Inferior parietal cortex (tissue), 1 donor: ENCODE measurements around the gene TMEM271.
"Not testable (repeated sequence)": the region's sequence is repeated elsewhere in the genome, so short reads cannot be mapped to it uniquely, and the experiment has no call there.

Source experiments
- DNase-seq: peaks from one replicate; pipeline ENCODE4 v3.0.0-alpha.2; 2016; ENCODE audit errors: extremely low spot score

The TMEM271 gene

DNA sequence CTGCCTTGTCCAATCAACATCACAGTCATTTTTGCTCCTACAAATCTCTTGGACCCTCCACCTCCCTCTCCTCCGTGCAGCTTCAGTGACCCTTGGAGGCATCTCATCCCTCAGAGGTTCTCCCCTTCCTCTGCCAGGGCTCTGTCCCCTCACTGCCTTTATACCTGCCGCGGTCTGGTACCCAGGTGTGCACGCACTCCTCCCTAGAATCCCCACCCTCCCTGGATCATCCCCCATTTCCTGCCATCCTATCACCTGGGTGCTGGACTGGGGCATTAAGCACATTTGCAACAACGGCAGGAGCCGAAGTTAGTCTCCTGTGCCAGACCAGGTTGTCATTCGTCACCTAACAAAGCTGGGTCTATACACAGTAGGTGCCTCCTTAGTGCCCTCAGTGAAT is 10.1 kb downstream of the TMEM271 start:
- DNase-seq = no peak

DNA sequence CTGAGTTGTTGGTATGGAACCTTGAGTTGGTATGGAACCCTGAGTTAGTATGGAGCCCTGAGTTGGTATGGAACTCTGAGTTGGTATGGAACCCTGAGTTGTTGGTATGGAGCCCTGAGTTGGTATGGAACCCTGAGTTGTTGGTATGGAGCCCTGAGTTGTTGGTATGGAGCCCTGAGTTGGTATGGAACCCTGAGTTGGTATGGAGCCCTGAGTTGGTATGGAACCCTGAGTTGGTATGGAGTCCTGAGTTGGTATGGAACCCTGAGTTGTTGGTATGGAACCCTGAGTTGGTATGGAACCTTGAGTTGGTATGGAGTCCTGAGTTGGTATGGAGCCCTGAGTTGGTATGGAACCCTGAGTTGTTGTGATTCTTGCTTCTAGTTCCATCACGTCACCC is 10.5 kb downstream of the TMEM271 start:
- DNase-seq = not testable (repeated sequence)

DNA sequence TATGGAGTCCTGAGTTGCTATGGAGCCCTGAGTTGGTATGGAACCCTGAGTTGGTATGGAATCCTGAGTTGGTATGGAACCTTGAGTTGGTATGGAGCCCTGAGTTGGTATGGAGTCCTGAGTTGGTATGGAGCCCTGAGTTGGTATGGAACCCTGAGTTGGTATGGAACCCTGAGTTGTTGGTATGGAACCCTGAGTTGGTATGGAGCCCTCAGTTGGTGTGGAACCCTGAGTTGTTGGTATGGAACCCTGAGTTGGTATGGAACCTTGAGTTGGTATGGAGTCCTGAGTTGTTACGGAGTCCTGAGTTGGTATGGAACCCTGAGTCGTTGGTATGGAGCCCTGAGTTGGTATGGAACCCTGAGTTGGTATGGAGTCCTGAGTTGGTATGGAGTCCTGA is 13.6 kb downstream of the TMEM271 start:
- DNase-seq = not testable (repeated sequence)

DNA sequence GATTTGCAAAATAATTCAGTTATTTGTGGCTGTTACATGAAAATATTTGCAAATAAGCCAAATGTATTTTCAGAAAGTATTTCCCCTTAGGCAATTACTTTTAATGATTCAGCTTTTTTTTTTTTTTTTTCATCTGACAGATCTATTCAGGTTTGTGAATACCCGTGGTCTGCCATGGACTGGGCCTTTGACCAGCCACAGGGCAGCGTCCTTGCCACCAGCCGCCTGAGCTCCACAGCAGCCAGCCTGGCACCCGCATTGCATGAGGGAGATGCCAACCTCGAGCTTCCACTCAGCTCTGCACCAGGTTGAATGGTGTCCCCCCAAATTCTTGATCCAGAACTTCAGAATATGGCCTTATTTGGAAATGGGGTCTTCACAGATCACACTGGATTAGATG is 14.7 kb downstream of the TMEM271 start:
- DNase-seq = no peak

DNA sequence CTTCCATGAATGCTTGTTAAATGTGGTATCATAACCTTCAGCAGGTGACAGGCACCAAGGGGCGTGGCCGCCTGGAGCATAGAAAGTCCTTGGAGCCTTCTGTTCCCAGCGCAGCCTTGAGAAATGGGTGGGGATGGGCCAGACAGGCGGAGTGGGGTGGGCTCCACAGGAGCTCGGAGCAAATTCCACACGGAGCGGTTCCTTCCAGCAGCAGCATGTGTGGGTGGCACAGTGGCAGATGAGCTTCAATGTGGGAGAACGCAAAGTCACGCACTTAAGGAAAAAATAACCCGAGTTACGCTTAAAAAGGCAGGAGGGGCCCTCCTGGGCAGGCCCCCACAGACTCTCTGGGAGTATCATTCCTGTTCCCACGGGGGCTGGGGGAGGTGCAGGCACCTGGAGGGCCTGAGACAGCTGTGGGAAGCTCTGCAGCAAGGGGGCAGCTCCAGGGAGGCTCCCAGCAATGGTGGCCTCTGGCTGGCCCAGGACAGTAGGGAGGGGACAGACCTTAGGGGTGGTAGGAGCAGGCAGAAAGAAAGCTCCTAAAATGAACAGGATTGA is 15.3 kb downstream of the TMEM271 start:
- no peak for DNase-seq

DNA sequence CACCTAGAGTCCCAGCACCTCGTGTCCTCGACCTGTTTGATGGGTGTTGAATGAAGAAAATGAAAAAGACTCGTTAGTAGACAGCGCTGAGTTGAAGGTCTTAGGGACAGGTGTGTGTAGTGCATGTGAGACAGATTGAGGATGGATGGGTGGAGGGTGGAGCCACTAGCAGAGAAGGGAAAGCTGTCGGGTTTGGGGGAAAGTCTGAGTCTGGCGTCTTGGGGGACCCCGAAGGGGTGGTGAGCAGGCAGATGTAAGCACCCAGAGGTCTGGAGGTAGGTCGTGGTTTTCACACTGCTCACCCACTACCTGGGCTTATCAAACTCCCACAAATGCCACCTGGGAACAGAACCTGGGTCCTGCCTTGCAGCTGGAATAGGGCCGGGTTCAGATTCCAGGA is 16.0 kb downstream of the TMEM271 start:
- no peak for DNase-seq

DNA sequence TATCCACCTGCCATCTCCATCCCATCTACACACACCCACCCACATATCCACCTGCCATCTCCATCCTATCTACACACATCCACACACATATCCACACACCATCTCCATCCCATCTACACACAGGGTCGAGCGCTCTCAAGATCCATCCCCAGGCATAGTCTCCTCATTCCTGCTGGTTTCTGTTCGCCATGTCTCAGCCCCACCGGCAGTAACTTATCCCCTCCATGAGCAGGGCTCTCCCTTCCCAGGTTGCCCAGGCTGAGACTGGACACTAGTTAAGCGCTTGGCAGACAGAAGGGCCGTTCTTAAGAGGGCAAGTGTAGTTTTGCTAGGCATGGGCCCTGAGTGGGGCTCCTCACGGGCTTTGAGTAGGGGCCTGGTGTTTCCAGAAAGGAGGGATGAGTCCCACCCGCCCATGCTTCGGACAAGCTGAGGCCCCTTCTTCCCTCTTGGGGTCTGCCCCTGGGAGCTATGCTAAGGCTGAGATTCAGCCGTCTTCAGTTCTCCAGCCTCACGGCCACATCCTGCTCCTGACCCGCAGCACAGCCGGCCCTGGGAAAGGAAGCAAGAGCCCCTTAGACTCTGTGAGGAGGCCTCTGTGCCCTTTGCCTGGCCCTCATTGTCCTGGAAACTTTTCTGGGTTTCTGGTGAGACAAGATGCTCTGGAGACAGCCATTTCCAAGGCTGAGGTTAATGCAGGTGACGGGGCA is 20.4 kb downstream of the TMEM271 start:
- DNase-seq = no peak

DNA sequence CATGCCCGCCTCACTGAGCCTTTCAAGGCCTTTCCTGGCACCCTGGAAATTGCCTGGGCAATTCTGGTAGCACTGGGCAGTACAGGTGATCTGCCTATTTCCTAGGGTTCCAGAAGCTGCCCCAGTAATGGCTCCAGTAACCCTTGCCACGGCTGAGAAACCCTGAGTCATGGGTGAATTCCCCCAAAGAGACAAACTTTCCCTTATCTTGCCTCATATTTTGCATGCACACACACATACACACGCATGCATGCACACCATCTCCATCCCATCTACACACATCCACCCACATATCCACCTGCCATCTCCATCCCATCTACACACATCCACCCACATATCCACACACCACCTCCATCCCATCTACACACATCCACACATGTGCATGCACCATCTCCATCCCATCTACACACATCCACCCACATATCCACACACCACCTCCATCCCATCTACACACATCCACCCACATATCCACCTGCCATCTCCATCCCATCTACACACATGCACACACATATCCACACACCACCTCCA is 21.2 kb downstream of the TMEM271 start:
- DNase-seq = not testable (repeated sequence)

DNA sequence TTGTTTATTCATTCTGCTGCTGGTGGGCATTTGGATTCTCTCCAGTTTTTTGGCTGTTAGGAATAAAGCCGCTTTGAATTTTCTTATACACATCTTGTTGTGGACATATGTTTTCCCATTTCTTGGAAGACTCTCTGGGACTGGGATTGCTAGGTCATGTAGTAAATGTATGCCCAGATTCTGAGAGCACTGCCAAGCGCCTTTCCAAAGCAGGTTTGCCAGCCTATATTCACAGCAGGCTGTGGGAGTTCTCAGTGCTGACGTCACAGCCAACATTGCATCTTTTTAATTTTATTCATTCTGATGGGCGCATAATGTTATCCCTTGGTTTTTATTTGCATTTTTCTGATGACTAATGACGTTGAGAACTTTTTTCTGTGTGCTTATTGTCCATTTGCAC is 24.1 kb downstream of the TMEM271 start:
- peak; percentile 43 for DNase-seq

DNA sequence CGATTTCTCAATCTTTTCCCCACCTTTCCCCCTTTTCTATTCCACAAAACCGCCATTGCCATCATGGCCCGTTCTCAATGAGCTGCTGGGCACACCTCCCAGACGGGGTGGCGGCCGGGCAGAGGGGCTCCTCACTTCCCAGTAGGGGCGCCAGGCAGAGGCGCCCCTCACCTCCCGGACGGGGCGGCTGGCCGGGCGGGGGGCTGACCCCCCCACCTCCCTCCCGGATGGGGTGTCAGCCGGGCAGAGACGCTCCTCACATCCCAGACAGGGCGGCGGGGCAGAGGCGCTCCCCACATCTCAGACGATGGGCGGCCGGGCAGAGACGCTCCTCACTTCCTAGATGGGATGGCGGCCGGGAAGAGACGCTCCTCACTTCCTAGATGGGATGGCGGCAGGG is 25.8 kb downstream of the TMEM271 start:
- DNase-seq = not testable (repeated sequence)

DNA sequence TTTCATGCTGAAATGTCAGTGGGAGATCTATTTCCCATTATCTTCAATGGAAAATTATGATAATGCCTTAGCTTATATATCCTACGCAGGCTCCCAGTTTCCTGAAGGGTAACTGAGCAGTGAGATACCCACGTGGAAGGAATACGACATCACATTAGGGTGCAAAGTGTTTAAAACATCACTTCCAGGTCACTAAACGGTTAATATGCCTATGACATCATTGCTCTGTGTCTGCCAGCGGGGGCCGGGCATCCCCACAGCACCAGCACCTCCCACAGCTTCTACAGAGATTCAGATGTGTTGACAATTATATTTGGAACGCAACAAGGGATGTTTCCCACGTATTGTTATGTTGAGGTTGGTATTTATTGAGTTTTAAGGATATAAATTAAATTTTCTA is 27.1 kb downstream of the TMEM271 start:
- DNase-seq = no peak

DNA sequence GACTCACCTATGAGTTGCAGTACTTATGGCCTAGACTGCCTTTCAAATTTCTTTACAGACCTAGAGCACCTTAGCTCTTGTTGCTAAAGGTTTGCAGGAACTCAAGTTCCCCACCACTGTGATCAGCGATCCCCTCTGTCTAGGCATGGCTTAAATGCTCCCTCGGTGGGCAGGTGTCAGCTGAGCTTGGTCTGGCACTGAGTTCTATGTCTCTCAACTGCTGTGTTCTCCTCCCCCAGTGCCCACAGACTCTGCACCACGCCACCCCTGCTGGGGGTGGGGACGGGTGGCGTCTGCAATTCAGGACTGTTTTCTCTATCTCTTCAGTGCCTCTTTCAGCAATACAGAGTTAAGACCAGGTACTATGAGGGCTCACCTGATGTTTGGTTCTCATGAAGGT is 30.5 kb downstream of the TMEM271 start:
- DNase-seq = no peak

DNA sequence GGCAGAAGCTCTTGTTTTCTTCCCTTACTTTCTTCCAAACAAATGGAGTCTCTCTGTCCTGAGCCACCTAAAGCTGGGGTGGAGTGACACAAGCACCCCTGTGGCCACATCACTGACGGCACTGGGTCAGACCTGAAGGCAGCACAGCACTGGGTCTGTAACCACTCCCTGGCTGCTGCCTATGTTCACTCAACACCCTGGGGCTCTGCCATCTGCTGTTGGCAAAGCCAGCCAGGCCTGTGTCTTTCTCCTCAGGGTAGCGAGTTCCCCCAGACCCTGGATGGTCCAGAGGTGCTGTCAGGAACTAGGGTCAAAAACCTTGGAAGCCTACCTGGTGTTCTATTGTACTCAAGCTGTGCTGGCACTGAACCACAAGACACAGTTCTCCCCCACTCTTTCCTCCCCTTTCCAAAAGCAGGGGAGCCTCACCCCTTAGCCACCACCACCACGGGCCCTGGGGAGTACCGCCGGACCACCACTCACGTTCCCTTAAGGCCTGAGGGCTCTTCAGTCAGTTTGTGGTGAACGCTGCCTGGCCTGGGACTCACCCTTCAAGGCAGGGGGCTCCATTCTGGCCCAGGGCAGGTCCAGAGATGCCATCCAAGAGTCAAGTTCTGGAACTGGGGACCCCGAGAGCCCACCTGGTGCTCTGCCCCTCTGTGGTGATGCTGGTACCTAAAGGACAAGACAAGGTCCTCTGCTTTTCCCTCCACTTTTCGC is 31.5 kb downstream of the TMEM271 start:
- DNase-seq = no peak

DNA sequence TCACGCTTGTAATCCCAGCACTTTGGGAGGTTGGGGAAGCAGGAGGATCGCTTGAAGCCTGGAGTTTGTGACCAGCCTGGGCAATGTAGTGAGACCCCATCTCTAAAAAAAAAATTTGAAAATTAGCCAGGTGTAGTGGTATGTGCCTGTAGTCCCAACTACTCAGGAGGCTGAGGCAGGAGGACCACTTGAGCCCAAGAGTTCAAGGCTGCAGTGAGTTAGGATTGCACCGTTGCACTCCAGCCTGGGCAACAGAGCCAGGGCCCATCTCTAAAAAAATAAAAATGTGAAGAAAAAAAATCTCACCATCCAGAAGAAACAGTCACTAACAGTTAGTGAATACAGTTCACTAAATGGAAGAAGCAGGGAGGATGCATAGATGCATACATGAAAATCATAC is 34.8 kb downstream of the TMEM271 start:
- no peak for DNase-seq

DNA sequence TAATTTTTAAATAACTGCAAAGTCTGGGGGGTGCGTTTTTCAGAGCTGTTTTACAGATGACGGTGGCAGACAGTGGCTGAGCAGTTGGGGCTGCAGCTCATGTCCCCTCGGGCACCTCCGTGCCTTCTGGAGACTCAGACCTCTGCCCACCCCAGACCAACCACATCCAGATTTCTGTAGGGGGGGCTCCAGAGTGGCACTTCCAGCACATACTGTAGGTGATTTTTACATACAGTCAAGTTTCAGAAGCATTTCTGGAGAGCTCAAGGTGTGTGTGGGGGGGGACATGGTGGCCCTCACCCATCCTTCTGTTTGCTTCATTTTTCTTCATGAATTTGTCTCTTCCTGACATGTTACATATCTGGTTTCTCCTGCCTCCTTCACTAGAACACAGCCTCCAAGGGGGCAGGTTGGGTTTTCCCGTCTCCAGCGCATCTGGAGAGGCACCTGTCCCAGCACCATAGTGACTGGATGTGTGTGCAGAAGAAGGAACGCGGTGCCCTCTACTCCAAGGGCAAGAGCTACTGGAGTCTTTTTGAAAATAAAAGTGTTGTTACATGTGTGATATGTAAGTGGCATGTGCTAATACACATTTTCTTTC is 37.5 kb downstream of the TMEM271 start:
- DNase-seq = no peak

DNA sequence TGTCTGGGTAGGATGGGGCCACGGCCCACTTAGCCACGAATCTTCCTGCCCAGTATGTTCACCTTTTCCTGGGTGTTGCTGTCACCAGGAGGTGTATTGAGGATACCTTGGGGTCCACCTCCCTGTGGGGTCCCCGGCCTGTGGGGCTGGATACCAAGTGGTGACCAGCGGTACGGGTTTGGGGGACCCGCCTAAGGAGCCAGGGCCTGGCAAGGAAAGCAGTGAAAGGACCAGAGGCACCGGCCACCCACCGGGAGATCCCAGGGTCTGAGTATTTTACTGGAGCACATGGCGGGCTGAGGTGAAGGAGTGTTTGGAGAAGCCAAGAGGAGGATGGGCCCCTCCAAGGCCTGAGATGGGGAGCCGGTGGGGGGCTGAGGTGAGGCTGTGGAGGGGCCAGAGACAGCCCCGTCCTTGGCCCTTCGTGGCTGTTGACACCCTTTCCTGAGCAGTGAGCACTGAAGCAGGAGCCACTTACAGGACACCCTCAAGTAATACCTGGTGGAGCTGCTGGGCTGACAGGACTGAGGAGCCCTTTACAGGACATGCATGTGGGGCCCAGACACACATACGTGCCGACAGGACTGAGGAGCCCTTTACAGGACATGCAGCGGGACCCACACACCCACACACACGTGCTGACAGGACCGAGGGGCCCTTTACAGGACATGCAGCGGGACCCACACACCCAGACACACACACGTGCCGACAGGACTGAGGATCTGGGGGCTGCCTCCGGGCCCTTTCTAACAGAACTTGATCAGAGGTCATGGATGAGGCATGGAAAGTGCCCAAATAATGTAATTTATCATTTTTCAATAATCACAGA is 38.4 kb downstream of the TMEM271 start:
- DNase-seq = no peak

DNA sequence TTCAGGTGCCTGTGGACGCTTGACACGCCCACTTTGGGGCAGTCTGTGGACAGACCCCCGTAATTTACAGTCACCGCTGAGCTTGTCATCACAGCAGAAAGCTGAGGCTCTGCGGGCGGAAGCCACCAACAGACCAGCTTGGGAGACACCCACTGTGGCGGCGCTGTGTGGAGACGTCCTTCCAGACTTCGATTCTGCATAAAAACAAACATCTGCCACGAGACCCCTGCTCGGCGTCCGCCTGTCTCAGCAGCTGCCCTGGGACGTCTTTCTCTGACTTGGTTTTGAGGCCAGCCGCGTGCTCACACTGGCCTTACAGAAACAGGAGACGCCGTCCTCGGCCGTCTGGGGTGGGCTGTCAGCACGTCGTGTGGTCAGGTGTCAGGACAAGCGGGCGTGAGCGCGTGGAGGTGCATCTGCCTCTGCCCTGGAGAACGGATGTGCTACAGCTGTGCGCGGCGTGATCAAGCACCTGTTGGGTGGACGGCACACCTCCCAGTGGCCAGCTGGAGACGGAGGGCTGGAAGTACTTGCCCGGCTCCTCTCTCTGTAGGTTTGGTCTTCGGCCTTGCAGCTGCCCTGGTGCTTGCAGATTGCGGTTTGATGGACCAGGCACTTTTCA is 39.6 kb downstream of the TMEM271 start:
- no peak for DNase-seq

DNA sequence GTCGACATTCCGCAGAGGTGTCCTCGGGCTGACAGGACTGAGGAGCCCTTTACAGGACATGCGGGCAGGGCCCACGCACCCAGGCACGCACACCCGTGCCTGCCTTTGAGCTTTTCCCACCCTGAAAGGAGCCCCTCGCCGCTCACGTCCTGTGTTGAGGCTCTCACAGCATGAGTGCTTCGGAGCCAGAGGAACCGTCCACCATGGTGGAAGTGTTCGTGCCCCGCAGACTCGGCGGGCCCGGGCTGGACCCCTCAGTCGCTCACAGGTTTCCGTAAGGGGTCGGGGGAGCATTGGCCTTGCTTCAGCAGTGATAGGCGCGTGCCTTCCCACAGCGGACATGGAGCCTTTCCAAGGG is 40.2 kb downstream of the TMEM271 start:
- no peak for DNase-seq

DNA sequence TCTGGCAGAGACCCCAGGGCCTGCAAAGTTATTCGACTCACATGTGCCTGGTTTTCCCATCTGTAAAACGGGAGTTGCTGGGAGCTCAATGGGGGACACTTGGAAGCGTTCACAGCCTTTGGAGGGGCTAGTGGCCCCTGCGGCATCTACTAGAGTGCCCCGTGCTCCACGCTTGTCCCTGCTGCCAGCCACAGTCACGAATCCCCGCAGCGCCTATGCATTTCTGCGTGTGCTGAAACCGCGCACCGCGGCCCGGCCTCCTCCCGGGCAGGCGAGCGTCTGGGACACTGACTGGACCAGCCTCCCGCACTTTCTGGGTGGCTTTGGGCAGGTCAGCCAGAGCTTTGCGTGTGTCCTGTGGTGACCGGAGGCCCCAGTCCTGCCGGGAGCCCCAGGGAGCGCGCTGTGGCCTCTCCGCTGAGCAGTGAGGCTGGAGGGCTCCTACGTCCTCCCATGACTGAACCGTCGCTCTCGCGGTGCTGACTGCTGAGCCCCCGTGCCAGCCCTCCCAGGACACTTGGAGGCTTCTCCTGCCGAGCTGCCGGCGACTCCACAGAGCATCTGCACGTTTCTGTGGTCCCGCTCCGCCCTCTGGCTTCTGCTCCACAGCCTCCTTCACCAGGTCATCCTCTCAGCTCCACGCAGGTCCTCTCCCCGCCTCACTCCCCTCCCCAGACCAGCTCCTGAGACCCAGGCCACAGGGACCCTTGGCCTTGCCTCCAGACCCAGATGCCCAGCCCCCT is 40.7 kb downstream of the TMEM271 start:
- no peak for DNase-seq

DNA sequence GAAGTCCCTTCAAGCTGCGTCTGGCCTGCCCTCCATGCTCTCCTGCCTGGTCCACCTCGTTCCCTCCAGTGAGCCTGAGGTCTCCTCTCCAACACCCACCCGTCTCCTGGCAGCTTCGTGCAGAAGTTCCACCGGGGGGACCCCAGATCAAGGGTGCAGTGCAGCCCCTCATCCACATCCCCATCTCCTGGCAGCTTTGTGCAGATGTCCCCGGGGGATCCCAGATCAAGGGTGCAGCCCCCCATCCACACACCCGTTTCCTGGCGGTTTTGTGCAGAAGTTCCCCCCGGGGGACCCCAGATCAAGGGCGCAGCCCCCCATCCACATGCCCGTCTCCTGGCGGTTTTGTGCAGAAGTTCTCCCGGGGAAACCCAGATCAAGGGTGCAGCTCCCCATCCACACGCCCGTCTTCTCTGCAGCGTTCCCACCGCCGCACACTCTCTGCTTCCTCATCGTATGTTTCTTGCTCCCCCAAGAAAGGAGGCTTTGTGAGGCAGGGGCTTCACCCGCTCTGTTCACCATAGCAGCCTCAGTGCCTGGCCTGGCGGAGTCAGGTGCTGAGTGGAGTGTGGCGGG is 41.4 kb downstream of the TMEM271 start:
- no peak for DNase-seq
